ENCODE results near the gene CHIA. TPM values are rescaled to one million over a fixed set of nuclear protein-coding genes. Genes with fewer than 3 reads are reported as not detected.

Gene CHIA
- 5.3 TPM for total RNA-seq (ENCODE audit: insufficient read depth, low replicate concordance)

DNA sequence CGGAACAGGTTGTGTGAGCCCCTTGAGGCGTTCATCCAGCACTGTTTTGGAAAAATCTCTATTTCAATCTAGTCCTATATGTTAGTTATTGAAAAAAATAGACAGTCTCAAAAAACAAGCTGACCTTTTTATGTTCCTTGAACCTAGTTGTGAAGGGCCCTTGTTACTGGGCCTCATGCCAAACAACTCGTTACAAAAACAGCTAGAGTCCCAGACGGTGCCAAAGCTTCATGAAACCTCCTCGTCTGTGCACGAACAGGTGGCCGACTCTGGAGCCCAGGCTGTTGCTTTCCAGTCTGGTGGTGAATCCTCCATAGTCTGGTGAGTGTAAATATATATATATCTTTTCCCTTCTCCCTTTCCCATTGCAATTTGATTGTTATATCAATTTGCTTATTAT lies at the start of gene CHIA:
Gene CHIA, plus strand, starts transcription at position 222 of the 400 bp plus-strand sequence. CDS start 19,617 bp downstream, outside the sequence.
- DNase-seq (ENCODE audit: low spot score): no peak

GRCh38 chr1:111241797-111242196 lies 48.9 kb upstream of the CHIA start:
- DNase-seq (ENCODE audit: low spot score): no peak

DNA sequence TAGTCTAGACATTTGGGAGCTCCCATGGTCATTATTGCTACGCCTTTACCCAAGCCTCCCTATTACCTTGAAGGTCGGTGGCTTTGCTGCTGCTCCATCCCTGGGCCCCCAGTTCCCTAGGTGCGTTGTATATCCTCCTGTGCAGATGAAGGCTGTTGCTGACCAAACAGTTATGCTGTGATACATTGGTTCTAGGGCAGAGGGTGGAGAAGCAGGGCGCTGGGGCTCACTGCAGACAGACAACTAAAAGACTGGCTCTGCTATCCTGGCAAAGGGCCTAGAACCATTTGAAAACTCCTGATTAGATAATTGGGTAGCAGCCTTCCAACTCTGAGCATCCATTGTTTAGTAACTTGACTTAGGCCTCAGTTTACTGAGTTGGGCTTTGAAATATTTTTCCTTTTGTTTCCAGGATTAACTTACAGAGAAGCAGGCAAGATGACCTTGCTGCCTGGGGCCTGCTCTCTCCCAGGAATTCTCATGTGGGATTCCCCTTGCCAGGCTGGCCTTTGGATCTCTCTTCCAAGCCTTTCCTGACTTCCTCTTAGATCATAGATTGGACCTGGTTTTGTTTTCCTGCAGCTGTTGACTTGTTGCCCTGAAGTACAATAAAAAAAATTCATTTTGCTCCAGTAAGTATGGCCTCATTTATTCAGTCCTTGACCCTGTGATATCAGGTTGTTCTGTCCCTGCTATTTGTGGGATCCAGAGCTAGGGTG lies 47.7 kb upstream of the CHIA start:
- no peak for DNase-seq (ENCODE audit: low spot score)

- no peak for DNase-seq (ENCODE audit: low spot score)
These were observed 43.4 kb upstream of the CHIA start for GRCh38 chr1:111247125-111247838.

GRCh38 chr1:111249960-111250359 lies 40.7 kb upstream of the CHIA start:
- no peak for DNase-seq (ENCODE audit: low spot score)

- DNase-seq (ENCODE audit: low spot score): no peak
These were observed 39.1 kb upstream of the CHIA start for GRCh38 chr1:111251570-111251969.

DNA sequence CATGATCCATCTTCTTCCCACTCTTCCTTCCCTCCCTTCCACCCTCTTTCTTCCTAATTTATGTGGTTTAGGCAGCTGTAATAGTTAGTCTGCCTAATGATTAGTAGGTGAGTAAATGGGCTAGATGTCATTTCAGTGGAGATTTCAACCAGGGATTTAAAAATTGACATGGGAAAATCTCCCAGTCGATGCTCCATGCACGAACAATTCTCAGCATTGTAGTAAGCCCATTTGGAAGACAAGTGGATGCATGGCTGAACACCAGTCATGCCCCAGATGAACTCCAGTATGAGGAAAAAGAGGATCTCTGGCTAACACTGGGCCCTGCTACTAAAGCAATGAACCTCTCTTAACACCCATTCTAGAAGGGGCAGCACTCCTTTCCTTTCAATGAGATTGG lies 37.9 kb upstream of the CHIA start:
- DNase-seq (ENCODE audit: low spot score): no peak

DNA sequence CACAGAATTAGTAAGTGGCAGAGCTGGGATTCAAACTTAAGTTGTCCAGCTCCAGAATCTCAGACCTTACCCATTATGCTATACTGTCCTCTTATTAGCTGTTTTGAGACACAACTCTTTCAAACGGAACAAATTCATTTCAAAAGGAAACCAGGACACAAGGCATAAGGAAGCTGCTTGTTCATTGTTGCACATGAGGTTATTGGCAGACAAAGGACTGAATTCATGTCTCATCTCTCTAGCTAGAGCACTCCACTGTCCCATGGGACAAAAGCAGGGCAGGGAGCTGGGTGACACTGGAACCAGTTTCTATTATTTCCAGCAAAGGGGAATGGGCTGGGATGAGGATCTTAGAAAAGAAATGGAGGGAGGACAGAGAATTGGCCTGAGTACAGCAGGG lies 36.8 kb upstream of the CHIA start:
- DNase-seq (ENCODE audit: low spot score): no peak

DNA sequence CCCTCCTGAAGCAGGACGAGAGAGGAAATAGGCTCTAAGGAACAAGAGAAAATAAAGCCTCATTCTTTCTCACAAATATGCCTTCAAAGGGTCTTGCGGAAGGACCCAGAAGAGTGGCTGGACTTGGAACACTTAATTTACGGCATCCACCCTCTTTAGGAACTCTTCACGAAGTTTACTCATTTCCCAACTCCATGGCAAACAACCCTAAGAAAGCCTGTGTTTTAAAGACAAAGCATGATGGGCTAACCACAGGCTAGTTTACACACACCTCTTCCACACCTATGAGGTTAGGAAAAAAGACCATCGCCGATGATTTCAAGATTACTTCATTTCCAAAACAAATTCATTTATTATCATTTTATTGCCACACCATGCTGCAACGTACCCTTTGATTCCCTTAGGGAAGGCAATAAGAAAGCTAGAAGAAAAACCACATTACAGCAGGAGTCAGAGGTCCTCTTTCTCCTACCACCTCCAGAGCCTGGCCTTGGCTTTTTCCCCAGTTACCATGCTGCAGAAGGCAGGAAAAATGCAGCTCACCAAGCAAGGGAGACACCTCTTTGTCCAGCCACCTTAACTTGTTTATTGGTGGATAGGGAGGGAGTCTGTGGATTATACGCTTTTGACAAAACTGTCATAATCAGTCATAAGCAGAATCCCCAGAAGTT lies 33.5 kb upstream of the CHIA start:
- no peak for DNase-seq (ENCODE audit: low spot score)

- no peak for DNase-seq (ENCODE audit: low spot score)
These were observed 22.7 kb upstream of the CHIA start for GRCh38 chr1:111267801-111268508.

DNA sequence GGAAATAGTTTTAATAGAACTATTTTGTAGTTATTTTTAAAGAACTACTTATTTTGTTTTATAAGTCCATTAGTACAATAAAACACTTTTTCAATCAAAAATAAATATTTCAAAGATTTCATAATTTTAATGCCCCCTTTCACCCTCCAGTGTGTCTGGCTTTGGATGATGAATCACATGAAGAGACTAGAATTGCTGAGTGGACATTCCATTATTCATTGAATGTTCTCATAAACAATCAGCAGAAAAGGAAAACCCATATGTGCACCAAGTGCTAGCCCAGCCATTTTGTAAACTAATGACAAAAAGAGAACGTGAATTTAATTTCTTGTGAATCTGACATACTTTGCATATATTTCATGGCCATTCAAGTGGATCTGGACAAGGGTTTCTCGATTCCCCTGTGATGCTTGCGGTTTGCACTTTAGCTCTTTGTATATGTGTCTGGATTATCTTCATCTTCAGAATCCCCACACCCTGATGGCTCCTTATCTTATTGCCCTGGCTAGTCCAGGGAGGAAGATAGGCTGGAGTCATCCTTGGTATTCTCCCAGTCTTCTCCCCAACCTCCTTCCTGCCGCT lies 20.7 kb upstream of the CHIA start:
- DNase-seq (ENCODE audit: low spot score): no peak

GRCh38 chr1:111270771-111271463 lies 19.7 kb upstream of the CHIA start:
- no peak for DNase-seq (ENCODE audit: low spot score)

DNA sequence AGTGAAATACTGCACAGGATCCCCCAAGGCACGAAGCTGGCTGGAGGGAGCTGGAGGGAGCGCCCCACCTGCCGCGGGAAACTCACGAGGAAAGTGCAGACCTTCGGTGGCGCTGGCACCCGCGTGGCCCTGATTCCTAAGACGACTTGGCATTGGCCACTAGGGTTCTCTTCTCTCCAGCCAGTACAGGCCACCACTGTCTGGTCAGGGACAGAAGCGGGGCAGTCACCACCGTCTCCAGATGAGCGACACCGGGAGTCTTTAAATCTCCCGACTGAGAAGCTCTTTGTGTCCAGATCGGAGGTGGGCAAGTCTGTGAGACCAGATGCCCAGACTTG lies 19.2 kb upstream of the CHIA start:
- no peak for DNase-seq (ENCODE audit: low spot score)

GRCh38 chr1:111272081-111272480 lies 18.6 kb upstream of the CHIA start:
- no peak for DNase-seq (ENCODE audit: low spot score)

- DNase-seq (ENCODE audit: low spot score): no peak
These were observed 16.0 kb upstream of the CHIA start for GRCh38 chr1:111274653-111275052.

- no peak for DNase-seq (ENCODE audit: low spot score)
These were observed 15.6 kb upstream of the CHIA start for GRCh38 chr1:111275079-111275478.

- no peak for DNase-seq (ENCODE audit: low spot score)
These were observed 14.7 kb upstream of the CHIA start for GRCh38 chr1:111275780-111276433.

DNA sequence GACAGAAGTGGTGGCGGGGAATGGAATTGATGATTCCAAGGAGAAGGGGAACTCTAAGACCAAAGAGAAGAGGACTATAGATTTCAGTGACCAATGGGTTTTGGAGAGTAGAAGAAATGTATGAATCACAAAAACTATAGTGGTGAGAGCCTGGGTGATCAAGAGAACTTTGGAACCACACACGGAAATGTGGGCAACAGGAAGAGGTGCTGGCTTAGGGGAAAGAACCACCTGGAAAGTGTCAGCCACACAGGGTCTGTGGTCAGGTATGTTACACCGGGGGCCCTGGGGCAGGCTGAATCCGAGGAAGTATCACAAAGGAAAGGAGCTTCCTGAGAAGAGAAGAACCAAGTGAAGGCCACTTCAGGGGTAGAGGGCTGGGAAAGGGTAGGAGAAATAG lies 11.5 kb upstream of the CHIA start:
- no peak for DNase-seq (ENCODE audit: low spot score)

DNA sequence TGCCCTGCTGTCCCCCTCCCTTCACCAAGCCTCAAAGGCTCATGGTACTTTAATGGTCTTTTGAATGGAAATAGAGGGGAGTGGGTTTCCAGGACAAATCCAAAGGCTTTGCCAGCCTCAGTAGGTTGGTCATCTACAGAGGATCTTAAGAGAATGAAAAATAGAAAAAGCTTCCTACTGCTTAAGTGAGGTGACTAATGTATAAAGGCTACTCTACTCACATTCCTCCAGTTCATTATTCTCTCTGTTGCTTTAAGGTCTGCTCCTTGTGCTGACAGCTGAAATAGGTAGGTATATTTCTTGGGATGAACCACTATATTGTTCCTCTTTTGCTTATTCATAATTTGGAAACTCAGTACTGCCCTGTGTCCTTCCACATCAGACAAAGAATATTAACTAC lies 10.4 kb upstream of the CHIA start:
- no peak for DNase-seq (ENCODE audit: low spot score)

GRCh38 chr1:111281411-111281810 lies 9.2 kb upstream of the CHIA start:
- peak; percentile 27 for DNase-seq (ENCODE audit: low spot score)

- no peak for DNase-seq (ENCODE audit: low spot score)
These were observed 6.8 kb upstream of the CHIA start for GRCh38 chr1:111283838-111284237.
